ENCODE data around the gene GNAI1.

GNAI1 gene

GRCh38 chr7:80106498-80107113 lies 28.0 kb upstream of the GNAI1 start:
- Histone ChIP-seq H3K27me3 (replicated peaks) (no peaks in the 10 kb centered on the region), H3K27ac (no peak overlapping the region), H3K4me3 (ENCODE audit: low read depth, low read length) (no peak overlapping the region), H3K36me3 (replicated peaks) (no peaks in the 10 kb centered on the region)
- no peak for DNase-seq
- TF ChIP-seq CTCF (IDR thresholded peaks at IDR 0.05; ENCODE audit: low read depth, low read length, missing control alignments): no peak
- in situ Hi-C loops (cut with HindIII; ENCODE audit: low pct_ligation_motif_present, low sequenced_read_pairs): no loop called here

- H3K27me3 ChIP-seq (replicated peaks): no peaks in the 10 kb centered on the region
- no peak overlapping the region for H3K27ac ChIP-seq
- H3K4me3 ChIP-seq (ENCODE audit: low read depth, low read length): no peak overlapping the region
- H3K36me3 ChIP-seq (replicated peaks): no peaks in the 10 kb centered on the region
- DNase-seq: no peak
- no peak for TF ChIP-seq CTCF (IDR thresholded peaks at IDR 0.05; ENCODE audit: low read depth, low read length, missing control alignments)
- in situ Hi-C loops (cut with HindIII; ENCODE audit: low pct_ligation_motif_present, low sequenced_read_pairs): no loop called here
Measured at GRCh38 chr7:80107278-80107677, 27.4 kb upstream of the GNAI1 start.

DNA sequence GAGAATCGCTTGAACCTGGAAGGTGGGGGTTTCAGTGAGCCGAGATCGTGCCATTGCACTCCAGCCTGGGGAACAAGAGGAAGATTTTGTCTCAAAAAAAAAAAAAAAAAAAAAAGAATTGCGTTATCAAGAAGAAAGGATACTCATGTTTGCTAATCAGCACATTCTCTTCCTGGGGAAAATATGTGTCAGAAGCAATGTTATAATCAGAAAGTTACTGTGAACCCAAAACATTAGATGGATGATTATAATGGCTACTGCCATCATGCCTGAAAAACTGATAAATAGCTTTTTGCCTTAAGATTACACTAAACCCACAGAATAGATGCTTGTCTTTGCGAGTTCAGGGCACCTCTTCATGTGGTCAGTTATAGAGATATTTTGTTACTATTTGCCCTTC lies 24.3 kb upstream of the GNAI1 start:
- no peak overlapping the region for H3K4me3 ChIP-seq (ENCODE audit: low read depth, low read length)
- TF ChIP-seq CTCF (IDR thresholded peaks at IDR 0.05; ENCODE audit: low read depth, low read length, missing control alignments): no peak
- no peak for DNase-seq
- no peaks in the 10 kb centered on the region for H3K36me3 ChIP-seq (replicated peaks)
- H3K27me3 ChIP-seq (replicated peaks): no peaks in the 10 kb centered on the region
- H3K27ac ChIP-seq: no peak overlapping the region
- in situ Hi-C loops (cut with HindIII; ENCODE audit: low pct_ligation_motif_present, low sequenced_read_pairs): no loop called here

DNA sequence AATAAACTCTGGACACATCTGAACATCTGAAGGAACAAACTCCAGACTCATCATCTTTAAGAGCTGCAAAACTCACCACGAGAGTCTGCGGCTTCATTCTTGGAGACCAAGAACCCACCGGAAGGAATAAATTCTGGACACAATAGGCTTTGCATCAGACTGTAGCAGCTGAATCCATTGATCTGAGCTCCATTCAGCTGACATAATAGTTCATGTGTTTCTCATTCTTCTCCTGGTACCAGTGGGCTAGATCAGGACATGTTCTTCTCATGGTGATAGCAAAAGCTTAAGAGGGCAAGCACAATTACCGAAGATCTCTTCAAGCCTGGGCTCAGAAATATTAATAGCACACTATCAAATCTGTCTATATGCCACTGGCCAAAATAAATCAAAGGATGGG lies 20.5 kb upstream of the GNAI1 start:
- H3K27ac ChIP-seq: no peak overlapping the region
- TF ChIP-seq CTCF (IDR thresholded peaks at IDR 0.05; ENCODE audit: low read depth, low read length, missing control alignments): no peak
- H3K27me3 ChIP-seq (replicated peaks): no peaks in the 10 kb centered on the region
- H3K36me3 ChIP-seq (replicated peaks): no peaks in the 10 kb centered on the region
- no peak for DNase-seq
- no peak overlapping the region for H3K4me3 ChIP-seq (ENCODE audit: low read depth, low read length)
- in situ Hi-C loops (cut with HindIII; ENCODE audit: low pct_ligation_motif_present, low sequenced_read_pairs): no loop called here

DNA sequence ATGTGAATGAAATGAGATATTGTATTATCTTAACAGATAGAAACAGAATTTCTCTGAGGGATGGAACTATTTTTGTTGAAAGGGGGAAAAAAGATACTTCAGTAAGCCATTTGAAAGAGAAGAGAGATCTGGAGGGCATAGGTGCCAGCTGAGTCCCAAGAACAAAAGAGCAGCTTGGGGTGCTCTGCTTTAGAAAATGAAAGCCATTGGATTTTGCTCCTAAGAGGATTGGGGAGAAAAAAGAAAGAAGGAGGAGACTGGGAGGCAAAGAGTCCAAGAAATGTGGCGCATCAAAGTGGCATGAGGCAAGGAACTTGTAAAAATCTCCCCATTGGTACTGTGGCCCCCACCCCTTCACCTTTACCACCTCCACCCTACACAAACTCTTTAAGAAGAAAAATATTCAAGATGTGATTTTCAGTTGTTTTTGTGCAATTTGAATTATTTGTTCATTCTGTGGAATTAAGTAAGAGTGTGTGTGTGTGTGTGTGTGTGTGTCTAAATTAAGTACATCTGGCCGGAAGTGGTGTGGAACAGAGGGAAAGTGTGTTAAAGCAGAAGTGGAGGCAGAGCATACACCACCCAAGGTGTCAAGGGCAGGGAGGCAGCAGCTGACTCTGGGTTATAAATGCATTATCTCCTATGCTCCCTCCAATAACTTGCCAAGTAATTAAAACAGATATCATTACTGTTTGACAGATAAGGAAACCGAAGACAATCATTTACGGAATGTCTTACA lies 9.9 kb upstream of the GNAI1 start:
- Histone ChIP-seq H3K36me3 (replicated peaks) (no peaks in the 10 kb centered on the region), H3K27ac (no peak overlapping the region), H3K27me3 (replicated peaks) (no peaks in the 10 kb centered on the region), H3K4me3 (ENCODE audit: low read depth, low read length) (no peak overlapping the region)
- no peak for TF ChIP-seq CTCF (IDR thresholded peaks at IDR 0.05; ENCODE audit: low read depth, low read length, missing control alignments)
- in situ Hi-C loops (cut with HindIII; ENCODE audit: low pct_ligation_motif_present, low sequenced_read_pairs): no loop called here
- DNase-seq: no peak
